Right ventricle myocardium superior (tissue), 1 donor: ENCODE measurements around the gene MKLN1. TPM values are rescaled to one million over a fixed set of nuclear protein-coding genes. Genes with fewer than 3 reads are reported as not detected.
A peak's percentile ranks its signal among the peaks of the same experiment; 100 is the strongest.
"Not testable (repeated sequence)": the region's sequence is repeated elsewhere in the genome, so short reads cannot be mapped to it uniquely, and the experiment has no call there.

ENCODE experiments used
- ATAC-seq: fragments of 200-7000 bp; cut with Tn5 transposase; one replicate; pipeline ENCODE4 v1.9.1; 2020; ENCODE audit warnings: mild to moderate bottlenecking; ENCODE audit not compliant: poor library complexity
- DNase-seq: peaks from one replicate; pipeline ENCODE4 v3.0.0-alpha.2; 2020
- intact Hi-C: fragments of 100-400 bp; cut with DNase I; formaldehyde crosslinking; loops from one replicate; pipeline ENCODE4 v1.11.2; 2022
- total RNA-seq: library from RNA; stranded (reverse); fragmentation: NEBNext Ultra II Directional; extraction: Animal tissue kit (Norgen Biotek cat#: 25700); gene quantifications from one replicate; pipeline ENCODE4 v1.2.1, GENCODE V29; 2021
- donor health status: DM: no; HTN: yes; CAD: no; lungs with severe emphysema.

MKLN1 gene
- total RNA-seq, 1 donor from 2014 or later: 37.5 TPM

DNA sequence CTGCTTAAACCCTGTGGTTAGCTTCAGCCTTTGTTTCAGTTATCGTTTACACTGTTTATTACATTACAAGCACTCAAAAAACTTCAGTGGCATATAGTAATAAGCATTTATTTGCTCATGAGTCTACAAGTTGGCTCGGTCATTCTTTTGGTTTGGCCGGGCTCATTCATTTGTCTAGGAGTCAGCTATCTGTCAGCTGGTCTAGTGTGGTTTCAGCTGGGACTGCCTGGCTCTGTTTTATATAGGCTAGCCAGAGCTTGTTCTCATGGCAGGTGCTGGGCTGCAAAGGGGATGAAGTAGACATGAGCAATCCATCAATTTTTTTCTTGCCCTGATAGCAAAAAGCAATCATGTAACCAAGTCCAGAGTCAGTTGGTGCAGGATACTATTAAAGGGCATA lies 103.6 kb downstream of the MKLN1 start:
- DNase-seq: peak; percentile 42
- intact Hi-C loops: no loop called here
- ATAC-seq: peak; percentile 80

DNA sequence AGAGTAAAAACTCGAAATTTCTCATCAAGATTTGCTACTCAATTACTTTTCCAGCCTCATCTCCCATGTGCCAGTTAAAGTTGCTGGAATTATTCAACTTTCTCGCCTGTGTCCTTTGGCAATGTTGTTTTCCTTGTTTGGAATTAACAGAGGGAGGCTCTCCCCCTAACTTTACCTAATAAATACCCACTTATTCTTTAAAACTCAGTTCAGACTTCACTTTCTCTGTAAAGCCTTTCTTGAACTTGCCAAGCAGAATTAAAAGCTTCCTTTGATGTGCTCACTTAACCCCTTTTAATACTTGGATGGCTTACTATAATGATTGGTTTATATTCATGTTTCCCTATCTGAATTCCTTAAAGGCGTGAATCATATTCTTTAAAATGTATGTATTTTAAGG lies 104.1 kb downstream of the MKLN1 start:
- no peak for DNase-seq
- intact Hi-C loops: no loop called here
- ATAC-seq: no peak

DNA sequence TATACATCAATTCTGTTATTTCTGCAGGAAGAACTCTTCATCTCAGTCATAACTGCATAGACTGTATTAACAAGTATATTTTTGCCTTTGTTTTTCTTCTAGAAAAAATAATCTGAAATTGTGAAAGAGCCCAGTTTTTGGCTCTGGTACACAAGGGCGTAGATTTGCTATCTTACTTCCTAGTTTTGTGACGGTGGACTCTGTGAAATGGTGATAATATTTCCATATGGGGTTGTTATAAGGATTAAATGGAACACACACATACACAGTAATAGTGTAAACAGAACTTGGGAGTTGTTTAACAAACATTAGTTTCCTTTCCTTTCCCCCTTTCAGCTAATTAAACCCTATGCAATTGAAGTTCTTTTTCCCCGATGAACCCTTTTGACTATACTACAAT lies 108.7 kb downstream of the MKLN1 start:
- peak; percentile 56 for ATAC-seq
- intact Hi-C loops: no loop called here
- no peak for DNase-seq

DNA sequence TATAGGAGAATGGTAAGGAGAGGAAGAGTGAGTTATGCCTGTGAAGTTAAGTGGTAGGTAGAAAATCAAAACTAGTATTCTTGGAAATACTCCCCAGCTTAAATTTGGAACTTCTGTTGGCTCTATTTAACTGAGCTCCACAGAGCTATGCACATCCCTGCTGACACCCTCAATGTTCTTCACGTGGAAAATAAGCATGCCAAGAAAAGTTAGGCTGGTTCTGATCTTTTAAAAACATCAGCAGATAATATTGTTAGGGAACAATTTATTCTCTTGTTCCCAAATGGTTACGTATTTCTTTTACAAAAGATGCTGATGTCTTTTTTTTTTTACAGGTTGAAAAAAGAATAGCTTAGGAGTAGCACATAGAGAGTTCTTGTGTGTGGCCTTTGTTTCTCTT lies 111.3 kb downstream of the MKLN1 start:
- ATAC-seq: no peak
- no peak for DNase-seq

DNA sequence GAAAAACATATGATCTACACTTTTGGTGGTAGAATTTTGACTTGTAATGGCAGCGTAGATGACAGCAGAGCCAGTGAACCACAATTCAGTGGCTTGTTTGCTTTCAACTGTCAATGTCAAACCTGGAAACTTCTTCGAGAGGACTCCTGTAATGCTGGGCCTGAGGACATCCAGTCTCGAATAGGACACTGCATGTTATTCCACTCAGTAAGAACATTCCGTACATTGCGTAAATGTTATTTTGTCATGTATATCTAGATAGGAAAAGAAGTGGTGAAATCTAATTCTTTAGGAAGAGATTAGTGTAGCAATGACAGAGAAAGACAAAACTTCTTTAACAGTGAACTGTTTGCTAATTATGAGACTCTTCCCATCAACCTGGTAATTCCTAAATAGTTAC lies 115.8 kb downstream of the MKLN1 start:
- DNase-seq (no peak), ATAC-seq (peak; percentile 81)
- intact Hi-C loops: no loop called here

More for the DNA sequence above, 111.3 kb downstream of the MKLN1 start:
- intact Hi-C loops: no loop called here

DNA sequence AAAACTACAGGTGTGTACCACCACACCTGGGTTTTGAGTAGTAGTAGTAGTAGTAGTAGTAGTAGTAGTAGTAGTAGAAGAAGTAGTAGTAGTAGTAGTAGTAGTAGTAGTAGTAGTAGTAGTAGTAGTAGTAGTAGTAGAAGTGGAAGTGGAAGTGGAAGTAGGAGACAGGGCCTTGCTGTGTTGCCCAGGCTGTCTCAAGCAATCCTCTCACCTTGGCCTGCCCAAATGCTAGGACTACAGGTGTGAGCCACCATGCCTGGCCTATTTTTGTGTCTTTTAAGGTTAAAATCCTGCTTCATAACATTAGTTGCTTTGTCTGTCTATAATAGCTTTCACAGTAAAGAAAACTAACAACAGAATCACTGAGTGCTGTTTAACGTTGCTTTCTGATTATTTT lies 117.0 kb downstream of the MKLN1 start:
- DNase-seq: no peak
- intact Hi-C loops: no loop called here
- ATAC-seq: no peak

DNA sequence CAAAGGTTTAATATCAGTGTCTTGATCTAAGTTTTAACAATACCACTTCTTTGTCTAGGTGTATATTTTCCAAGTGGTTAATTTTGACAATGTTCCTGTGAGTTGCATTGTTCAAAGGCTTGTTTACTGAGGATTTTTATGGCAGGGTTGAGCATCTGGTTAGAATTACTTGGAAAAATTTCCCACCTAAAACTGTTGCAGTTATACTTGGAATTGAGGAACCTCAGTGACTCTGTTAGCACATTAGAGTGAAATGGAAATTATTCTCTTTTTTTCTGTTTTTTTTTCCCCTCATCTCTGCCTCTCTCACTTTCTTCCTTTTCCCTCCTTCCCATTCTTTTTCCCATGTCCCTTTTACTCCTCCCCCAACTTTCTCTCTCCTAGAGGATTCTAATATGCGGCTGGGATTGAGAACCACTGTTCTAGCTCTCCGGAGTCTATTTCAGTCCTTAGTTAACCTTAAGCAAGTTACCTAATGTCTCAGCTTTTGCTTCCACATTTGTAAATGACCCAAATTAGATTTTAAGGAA lies 121.8 kb downstream of the MKLN1 start:
- intact Hi-C loops: no loop called here
- DNase-seq (no peak), ATAC-seq (no peak)

DNA sequence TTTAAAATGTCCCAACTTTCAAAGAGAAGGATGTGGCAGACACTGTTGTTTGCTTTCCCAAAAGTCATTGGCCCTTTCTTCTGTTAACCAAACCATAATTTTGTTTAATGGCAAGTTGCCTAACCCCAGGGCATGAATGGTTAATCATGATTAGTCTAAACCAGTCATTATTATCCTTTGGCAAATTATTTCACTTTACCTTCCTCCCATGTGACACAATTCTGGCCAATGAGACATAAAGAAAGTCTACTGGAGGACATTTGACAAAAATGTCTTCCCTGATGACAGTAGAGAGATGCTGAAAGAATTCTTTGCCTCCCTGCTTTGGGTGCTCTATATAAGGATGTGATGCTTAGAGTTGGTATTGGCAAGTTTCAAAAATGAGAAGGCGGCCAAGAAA lies 126.8 kb downstream of the MKLN1 start:
- ATAC-seq: no peak
- intact Hi-C loops: no loop called here
- no peak for DNase-seq

DNA sequence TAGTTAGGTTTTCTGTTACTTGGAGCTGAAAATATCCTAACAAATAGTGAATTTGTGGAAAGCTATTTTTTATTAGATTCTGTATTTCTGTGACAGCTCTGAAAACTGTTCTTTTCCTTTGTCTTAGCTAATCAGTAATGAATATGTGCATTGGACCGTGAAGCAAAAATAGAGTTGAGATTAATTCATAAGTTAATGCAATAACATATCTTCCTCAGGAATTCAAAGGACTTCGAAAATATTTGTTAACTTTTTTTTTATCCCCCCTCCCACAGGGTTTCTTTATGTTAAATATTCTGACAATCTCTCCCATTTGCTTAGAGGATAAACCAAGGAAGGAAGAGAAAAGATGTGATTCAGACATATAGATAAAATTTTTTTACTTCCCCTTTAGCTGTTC lies 127.3 kb downstream of the MKLN1 start:
- DNase-seq (no peak), ATAC-seq (no peak)
- intact Hi-C loops: no loop called here

DNA sequence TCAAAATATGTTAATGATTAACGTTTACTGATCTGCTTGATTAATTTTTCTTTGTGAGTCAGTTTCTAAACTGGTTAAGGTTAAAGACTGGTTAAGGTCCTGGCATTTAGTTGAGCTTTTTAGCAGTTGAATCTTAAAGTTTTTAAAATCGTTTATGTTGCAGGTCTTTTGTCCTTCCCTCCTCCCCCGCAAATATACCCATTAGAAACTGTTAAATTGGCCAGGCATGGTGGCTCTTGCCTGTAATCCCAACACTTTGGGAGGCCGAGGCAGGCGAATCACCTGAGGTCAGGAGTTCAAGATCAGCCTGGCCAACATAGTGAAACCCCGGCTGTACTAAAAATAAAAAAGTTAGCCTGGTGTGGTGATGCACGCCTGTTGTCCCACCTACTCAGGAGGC lies 127.9 kb downstream of the MKLN1 start:
- DNase-seq (no peak), ATAC-seq (no peak)
- intact Hi-C loops: no loop called here

DNA sequence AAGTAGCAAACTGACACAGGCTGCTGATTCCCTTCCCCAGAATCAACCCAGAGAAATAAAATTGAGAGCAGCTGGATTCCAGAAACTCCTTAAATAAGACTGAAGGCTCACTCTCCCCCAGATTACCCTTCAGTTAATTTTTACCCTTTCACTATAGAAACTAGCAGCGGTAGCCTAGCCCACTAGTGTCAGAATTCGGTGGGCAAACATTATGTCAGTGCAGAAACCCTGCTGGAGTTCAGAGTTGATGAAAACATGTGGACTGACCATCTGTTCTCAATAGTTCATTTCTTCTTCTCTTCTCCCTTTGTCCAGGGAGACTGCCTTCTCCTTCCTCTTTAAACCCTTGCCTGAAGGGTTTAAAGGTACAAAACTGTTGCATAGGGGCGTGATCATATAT lies 128.7 kb downstream of the MKLN1 start:
- ATAC-seq (no peak), DNase-seq (no peak)
- intact Hi-C loops: no loop called here

DNA sequence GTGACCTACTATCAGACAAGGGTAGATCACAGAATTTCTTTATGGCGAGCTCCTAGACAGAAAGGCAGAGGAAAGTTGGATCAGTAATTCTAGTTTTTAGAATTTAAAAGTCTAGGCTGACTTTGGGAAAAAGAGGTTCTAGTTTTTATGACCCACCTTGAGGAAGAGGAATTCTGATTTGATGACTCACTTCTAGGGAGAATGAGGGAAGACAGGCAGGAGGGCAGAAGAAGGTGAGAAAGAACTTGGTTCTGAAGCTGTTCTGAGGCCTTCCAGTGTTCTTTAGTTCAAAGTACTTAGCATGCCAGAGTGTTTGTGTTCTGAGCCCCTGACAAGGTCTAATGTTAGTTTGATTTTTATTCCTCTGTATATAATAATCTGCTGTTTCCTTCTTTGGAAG lies 131.6 kb downstream of the MKLN1 start:
- DNase-seq: no peak
- no peak for ATAC-seq
- intact Hi-C loops: no loop called here

DNA sequence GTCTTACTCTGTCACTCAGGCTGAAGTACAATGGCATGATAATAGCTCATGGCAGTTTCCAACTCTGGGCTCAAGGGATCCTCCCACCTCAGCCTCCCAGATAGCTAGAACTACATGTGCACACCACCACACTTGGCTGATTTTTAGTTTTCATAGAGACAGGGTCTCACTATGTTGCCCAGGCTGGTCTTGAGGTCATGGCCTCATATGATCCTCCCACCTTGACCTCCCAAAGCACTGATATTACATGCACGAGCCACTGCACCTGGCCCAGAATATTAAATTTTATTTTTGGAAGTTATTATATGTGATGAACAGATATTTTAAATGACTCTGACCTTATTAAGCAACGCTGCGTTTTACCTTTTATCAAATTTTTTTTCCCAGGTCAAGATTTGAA lies 134.4 kb downstream of the MKLN1 start:
- DNase-seq (no peak), ATAC-seq (no peak)
- intact Hi-C loops: no loop called here

DNA sequence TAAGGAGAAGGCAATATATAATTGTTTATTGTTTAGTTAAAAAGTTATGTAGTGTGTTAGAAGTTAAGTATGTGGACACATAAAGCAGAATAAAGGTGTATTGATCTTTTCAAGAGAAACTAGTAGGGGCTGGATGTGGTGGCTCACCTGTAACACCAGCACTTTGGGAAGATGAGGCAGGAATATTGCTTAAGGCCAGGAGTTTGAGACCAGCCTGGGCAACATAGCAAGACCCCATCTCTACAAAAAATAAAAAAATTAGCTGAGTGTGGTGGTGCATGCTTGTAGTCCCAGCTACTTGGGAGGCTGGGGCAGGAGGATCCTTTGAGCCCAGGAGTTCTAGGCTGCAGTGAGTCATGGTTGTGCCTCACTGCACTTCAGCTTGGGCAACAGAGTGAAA lies 135.0 kb downstream of the MKLN1 start:
- DNase-seq, ATAC-seq, intact Hi-C loops: not testable (repeated sequence)

DNA sequence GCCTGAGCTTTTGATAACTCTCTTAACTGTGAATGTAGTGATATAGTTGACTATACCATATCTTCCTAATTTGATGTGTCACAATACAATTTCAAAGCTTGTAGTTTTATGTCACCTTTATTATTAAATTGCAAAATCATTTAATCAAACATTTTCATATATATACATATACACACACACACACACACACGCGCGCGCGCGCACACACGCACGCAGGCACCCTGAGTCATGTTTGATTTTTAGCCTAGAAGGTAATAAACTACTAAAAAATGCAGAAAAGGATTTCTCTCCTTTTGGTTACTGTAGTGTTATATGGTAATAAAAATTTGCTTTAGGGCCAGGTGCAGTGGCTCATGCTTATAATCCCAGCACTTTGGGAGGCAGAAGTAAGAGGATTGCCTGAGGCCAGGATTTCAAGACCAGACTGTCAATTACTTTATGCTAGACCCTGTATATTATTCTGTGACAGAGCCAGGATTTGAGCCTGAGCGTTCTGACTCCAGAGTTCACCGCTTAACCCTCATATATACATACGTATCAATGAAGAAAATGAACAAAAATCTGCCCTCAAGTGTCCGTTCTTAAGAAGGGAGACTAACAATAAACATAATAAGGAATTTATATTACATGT lies 139.2 kb downstream of the MKLN1 start:
- ATAC-seq (no peak), DNase-seq (no peak)
- intact Hi-C loops: no loop called here

DNA sequence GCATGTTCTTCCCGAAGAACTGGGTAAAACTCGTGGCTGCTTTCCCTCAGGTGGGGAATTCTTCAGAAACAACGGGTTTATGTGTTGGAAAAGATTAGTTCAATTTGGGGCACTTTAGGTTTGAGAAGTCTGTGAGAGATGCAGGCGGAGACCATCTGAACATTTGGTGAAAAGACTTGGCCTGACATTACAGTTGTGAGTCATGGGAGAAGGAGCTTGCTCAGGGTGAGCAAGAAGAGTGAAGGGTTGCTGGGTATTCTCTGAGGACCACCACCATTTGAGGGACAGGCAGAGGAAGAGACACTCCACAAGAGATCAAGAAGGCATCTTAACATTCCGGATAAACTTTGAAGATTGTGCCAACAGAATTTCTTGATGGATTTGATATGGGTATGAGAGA lies 140.1 kb downstream of the MKLN1 start:
- intact Hi-C loops: no loop called here
- ATAC-seq (no peak), DNase-seq (no peak)

DNA sequence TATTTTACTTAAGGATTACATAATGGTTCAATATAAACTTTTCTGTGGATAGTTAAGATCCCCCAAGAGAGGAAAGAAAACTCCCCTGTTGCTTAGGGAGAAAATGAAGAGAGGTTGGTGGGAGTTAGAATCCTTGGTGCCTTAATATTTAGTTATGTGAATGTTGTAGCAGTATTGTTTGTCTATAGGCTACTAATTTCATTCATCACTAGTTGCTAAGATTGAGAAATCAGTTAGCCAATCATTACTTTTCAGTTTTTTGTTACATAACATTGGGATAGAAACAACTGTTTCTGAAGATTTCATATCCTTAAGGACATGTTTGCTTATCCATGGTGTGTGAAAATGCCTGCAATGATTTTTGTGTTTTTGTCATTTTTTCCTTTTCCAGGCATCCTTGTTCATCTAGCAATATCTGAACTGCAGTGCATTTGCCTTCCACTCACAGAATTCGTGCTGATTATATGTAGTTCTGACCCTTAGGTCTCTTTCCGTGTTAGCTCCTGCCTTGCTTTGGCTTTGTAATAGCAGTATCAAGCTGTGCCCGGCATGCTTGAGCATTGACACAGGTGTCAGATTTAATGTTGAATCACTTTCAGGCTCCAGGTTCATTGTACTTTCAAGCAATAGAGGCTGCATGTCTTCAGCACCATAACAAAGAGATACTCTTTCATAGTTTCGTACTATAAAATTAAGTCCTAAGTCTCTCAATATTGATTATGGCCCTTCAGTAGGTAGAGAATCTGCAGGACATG lies 143.8 kb downstream of the MKLN1 start:
- ATAC-seq: no peak
- intact Hi-C loops: no loop called here
- no peak for DNase-seq

DNA sequence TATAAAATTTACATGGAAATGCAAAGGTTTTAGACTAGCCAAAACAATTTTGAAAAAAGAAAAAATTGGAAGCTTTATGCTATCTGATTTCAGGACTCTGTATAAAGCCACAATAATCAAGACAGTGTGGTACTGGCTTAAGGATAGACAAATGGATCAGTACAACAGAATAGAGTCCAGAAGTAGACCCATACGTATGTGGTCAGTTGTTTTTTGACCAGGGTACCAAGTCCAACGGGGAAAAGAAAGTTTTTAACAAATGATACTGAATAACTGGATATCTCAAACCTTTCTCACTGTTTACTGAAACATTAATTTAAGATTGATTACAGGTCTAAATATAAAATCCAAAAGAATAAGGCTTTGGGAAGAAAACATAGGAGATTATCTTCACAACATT lies 149.1 kb downstream of the MKLN1 start:
- intact Hi-C loops: no loop called here
- no peak for DNase-seq

DNA sequence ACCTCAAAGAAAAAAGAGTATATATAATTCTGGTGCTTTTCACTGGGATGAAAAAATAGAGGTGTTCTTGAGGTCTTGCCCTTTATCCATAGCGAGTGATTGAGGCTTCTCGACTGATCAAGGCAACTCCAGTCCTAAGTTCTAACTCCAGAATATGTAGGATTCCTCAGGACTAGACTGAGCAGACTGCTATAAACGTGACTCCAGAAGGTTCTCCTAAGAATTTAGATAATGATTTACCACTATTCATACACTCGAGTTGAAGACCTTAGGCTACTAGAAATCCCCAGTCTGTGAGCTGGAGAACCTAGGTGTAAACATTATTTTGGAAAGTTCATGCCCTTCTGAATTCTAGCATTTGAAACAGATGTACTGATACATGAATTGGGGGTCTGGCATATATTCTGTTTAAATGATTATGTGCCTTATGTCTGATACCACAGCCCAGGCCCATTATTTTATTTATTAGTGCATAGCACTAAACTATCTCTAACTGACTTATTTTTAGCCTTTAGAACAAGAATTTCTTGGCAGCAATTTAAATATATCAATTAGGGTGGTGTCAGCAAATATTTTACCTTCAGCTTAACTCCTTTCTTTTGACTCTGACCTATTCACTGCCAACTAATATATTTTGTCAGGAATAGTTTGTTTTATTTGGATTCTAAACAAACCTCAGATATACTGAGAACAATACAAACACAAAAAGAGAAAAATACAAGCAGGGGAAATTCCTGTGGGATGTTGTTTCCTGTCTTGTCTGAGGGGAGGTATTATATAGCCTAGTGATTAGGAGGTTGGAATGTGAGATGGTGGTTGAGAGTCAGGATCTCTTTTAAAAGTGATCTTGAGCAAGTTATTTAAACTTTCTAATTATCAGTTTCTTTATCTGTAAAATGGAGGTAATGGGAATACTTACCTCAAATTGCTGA lies 153.0 kb downstream of the MKLN1 start:
- ATAC-seq: no peak
- no peak for DNase-seq
- intact Hi-C loops: no loop called here

More for the DNA sequence above, 149.1 kb downstream of the MKLN1 start:
- ATAC-seq: no peak
